HG03064 (cell line): ENCODE data around the gene B3GALNT2.

Source experiments
- ATAC-seq: cut with Tn5 transposase; IDR thresholded peaks from one replicate; pipeline ENCODE4 v1.9.1; 2021; ENCODE audit warnings: low read depth; ENCODE audit not compliant: unreplicated experiment

B3GALNT2 gene

DNA sequence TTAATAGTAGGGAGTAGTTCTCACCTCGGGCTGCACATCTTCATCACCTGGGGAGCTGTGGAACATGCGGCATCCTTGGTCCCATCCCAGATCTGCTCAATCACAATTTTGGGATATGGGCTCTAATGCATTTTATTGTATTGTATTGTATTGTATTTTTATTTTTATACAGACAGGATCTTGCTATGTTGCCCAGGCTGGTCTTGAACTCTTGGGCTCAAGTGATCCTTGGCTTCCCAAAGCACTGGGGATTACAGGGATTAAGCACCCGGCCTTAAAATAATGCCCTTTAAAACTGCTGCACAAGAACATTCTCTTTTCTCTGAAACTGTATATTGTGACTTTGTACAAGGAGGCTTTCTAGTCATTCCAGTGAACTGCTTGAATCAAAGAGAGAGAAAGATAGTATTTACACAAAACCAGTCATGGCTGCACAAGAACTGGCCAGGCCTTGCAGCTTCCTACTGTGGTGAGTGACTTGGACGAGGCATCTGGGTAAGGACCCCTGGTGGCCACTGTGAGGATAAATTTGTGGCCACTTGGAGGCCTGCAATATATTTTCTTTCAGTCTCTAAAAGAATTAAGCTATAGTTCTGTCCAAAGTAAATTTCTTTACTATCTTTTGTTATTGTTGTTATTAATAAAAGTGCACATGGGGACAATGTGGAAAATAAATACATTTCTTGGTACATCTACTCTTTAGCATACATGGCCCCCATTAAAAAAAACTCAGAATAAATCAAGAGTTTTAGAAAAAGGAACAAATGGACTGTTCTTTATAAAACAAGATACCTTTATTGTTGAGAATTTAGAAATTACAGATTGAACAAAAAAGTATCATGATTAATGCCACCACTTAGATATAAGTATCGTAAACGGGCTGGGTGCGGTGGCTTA lies 89.0 kb downstream of the B3GALNT2 start:
- no peak for ATAC-seq

DNA sequence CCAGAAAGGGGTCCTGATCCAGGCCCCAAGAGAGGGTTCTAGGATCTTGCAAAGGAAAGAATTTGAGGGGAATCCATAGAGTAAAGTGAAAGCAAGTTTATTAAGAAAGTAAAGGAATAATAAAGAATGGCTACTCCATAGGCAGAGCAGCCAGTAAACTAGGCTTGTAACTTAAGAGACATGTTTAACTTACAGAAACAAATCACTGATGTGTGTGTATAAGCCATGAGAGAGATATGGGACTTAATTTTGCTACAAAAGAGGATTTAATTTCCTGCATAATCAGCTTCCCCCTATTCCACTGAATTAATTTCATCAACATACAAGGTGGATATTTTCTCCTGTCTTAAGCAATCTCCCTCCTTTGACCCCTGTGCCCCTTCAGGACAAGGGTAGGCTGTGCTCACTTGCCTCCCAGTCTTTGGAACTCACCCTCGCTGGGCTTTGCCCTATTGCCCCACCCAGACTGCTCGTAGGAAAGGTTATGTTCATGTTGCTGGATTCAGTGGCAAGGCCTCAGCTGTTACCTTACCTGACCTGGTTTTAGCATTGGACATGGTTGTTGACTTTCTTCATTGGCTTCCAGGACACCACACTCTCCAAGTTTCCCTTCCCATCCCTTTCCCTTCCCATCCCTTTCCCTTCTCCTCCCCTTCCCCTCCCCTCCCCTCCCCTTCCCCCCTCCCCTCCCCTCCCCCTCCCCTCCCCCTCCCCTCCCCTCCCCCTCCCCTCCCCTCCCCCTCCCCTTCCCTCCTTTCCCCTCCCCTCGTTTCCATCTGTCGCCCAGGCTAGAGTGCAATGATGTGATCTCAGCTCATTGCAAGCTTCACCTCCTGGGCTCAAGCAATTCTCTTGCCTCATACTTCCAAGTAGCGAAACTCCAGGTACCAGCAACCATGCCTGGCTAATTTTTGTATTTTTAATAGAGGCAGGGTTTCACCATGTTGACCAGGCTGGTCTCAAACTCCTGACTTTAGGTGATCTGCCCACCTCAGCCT lies 92.5 kb downstream of the B3GALNT2 start:
- ATAC-seq = no peak

DNA sequence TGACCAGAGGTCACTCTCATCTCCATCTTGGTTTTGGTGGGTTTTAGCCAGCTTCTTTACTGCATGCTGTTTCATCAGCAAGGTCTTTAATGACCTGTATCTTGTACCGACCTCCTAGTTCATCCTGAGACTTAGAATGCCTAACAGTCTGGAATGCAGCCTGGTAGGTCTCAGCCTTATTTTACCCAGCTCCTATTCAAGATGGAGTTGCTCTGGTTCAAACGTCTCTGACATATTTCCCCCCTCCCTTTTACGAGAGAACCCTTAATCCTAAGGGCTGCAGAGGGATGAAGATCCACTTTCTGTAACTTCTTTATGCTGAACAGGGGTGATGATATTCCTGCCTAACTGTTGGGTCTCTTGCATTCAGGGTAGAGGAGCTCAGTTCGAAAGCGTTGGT lies 93.8 kb downstream of the B3GALNT2 start:
- no peak for ATAC-seq

DNA sequence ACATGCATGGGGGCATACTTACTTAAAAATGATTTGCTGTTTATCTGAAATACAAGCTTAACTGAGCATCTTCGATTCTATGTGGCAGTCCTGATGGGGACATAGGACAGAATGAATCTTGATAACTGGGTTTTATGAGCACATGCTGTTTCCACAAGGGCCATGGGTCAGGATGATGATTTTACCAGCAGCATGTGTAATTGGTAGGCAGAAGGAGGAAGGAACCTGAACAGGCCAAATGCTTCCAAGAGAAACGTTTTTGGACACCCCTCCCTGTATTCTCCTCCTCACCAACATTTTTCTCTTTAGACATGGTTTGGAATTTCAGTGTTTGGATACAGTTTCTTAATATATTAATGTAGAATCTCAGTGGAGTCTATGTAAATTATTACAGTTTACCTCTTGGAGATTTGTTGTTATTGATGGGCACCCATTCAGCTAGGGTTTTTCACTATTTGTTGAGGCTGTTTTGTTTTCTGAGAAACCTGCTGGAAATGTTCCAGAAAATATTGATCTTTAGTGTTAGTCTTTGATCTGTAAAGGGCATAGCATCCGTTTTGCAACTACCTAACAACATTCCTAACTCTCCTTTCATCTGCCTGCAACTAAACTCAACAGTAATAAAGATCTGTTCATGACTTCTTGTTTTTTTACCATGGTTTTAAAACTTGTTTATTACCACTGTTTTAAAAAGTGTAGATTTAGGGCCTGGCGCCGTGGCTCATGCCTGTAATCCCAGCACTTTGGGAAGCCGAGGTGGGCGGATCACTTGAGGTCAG lies 95.0 kb downstream of the B3GALNT2 start:
- ATAC-seq = no peak

DNA sequence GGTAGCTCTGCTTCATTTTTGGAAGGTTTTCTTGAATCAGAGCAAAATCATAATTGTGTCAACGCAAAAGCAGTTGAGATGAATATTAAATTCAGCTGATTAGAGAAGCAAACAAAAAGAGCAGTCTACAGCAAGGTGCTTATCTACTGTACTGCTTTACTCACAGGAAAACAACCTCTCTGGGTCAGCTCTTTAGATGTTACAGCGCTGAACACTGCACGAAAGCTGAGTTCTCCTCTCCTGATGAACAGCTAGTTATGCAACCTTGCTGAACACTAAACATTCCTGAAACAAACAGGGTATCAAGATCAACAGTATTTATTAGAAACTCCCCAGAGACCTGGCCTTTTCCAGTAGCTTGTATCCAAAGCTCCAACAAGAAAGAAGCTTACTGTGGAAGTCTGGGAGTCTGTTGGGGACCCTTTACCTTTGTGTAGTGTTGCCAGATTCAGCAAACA lies 95.7 kb downstream of the B3GALNT2 start:
- ATAC-seq = no peak

DNA sequence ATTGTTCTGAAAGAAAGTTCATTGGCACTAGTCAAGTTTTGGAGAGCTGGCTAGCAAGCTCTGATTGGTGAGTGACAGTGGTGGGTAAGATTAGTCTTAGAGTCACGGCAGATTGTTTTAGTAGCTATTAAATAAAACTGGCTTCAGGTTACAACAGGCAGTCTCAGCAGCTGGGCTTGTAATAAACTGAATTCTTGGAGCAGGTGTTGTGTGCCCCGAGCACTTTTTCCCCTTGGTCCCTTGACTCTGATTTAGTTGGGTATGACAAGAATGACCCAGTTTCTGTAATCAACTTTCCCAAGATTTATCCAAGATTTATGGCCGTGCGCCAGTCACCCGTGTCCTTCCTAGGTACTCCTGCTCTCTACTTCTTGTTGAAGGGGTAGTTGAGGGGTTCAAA lies 96.8 kb downstream of the B3GALNT2 start:
- no peak for ATAC-seq

DNA sequence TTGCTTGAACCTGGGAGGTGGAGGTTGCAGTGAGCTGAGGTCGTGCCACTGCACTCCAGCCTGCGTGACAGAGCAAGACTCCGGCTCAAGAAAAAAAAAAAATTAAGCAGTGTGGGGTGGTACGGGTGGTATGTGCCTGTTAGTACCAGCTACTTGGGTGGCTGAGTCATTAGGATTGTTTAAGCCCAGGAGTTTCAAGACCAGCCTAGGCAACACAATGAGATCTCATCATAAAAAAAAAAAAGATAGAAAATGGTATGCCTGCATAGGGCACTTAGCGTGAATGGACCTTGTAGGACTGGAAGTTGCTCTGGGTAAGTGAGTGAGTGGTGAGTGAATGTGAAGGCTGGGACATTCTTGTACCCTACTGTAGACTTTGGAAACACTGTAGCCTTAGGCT lies 100.1 kb downstream of the B3GALNT2 start:
- ATAC-seq = no peak

DNA sequence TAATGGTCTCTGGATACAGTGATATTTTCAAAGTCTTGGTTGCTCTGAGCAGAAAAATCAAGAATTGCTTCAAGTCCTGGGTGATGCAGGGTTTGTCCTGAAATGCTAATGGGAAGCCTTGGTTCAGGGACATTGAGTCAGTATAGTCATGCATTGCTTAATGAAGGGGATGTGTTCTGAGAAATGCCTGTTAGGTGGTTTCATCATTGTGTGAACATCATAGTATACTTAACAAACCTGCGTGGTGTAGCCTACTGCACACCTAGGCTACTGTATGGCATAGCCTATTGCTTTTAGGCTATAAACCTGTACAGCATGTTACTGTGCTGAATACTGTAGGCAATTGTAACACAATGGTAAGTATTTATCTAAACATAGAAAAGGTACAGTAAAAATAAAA lies 100.7 kb downstream of the B3GALNT2 start:
- ATAC-seq = no peak

DNA sequence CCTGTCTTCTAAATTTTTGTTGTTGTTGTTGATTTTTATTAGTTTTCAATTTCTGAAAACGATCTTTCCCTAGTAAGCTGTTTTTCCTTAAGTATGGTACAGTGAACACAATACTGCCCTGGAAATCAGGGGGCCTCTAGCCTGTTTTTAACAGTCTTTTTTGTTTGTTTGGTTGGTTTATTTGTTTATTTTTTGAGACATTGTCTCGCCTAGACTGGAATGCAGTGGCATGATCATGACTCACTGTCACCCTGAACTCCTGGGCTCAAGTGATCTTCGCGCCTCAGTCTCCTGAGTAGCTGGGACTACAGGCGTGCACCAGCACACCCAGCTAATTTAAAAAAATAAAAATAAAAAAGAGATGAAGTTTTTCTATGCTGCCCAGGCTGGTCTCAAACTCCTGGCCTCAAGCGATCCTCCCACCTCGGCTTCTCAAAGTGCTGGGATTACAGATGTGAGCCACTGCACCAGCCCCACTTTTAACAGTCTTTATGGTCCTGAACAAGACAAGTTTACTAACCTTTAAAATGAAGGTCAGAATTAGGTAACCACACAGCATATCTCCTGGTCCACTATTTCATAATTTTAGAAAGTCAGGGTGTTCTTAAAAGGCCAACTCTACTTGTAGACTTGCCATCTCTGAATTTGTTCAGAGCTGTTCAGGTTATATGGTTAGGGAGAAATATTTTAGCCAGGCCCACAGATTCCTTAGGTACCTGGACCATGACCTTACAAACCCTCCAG lies 101.6 kb downstream of the B3GALNT2 start:
- no peak for ATAC-seq

DNA sequence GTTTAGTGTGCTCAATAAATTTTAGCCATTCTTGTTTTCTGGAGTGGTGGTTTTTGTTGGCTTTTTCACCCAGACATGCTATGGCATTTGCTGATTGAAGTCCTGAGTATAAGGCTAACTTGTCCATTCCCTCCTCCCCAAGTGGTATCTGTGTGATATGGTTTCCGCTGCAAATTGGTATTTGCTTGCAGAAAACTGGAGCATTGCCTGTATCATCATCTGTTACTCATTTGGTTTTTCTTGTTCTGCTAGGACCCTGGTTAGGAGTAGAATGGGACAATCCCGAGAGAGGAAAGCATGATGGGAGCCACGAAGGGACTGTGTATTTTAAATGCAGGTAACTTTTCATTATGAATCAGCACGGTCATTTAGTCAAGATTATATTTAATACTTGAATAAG lies 103.0 kb downstream of the B3GALNT2 start:
- ATAC-seq = no peak
